ENCODE data around the gene SOWAHC. TPM values are rescaled to one million over a fixed set of nuclear protein-coding genes. Genes with fewer than 3 reads are reported as not detected.

The SOWAHC gene
- total RNA-seq, 1 experiment from 2014 or later = 18.9 TPM

GRCh38 chr2:109595644-109596043 is 18.5 kb upstream of the SOWAHC start:
- DNase-seq = no peak
- Mint-ChIP-seq H3K4me1 (ENCODE audit: low read depth, unreplicated experiment) (peaks cover 10% of the 10 kb centered on the region), H3K9me3 (ENCODE audit: low read depth, unreplicated experiment) (no peaks in the 10 kb centered on the region), H3K27me3 (ENCODE audit: unreplicated experiment) (no peaks in the 10 kb centered on the region), H3K36me3 (ENCODE audit: insufficient read depth, unreplicated experiment) (peaks cover 10% of the 10 kb centered on the region), H3K27ac (ENCODE audit: unreplicated experiment) (no peak overlapping the region), H3K4me3 (ENCODE audit: low read depth, unreplicated experiment) (no peak overlapping the region)
- intact Hi-C loops (cut with micrococcal nuclease; ENCODE audit: unreplicated experiment) = no loop called here
- CTCF ChIA-PET = no interaction called here
- no peak for TF ChIP-seq CTCF (IDR thresholded peaks at IDR 0.05; ENCODE audit: unreplicated experiment)
- no TSS peak for BruUV-seq (replicated peaks)

- no peak for DNase-seq
- Mint-ChIP-seq H3K9me3 (ENCODE audit: low read depth, unreplicated experiment) (no peaks in the 10 kb centered on the region), H3K27me3 (ENCODE audit: unreplicated experiment) (no peaks in the 10 kb centered on the region), H3K36me3 (ENCODE audit: insufficient read depth, unreplicated experiment) (peaks cover 11% of the 10 kb centered on the region), H3K4me1 (ENCODE audit: low read depth, unreplicated experiment) (no peaks in the 10 kb centered on the region), H3K4me3 (ENCODE audit: low read depth, unreplicated experiment) (no peak overlapping the region), H3K27ac (ENCODE audit: unreplicated experiment) (no peak overlapping the region)
- TF ChIP-seq CTCF (IDR thresholded peaks at IDR 0.05; ENCODE audit: unreplicated experiment) = no peak
- intact Hi-C loops (cut with micrococcal nuclease; ENCODE audit: unreplicated experiment) = no loop called here
- CTCF ChIA-PET = interaction anchor here (0.6 to 1.0 kb wide), 2 partner anchors 49 to 66 kb away, joined by 3 to 4 read pairs; no protein-coding TSS in a partner anchor
- no TSS peak for BruUV-seq (replicated peaks)
These were observed 16.9 kb upstream of the SOWAHC start for GRCh38 chr2:109597283-109597682.

GRCh38 chr2:109601783-109602182 is 12.4 kb upstream of the SOWAHC start:
- H3K4me3 Mint-ChIP-seq (ENCODE audit: low read depth, unreplicated experiment) = no peak overlapping the region
- intact Hi-C loops (cut with micrococcal nuclease; ENCODE audit: unreplicated experiment) = no loop called here
- H3K27me3 Mint-ChIP-seq (ENCODE audit: unreplicated experiment) = no peaks in the 10 kb centered on the region
- peaks cover 7% of the 10 kb centered on the region for H3K4me1 Mint-ChIP-seq (ENCODE audit: low read depth, unreplicated experiment)
- H3K27ac Mint-ChIP-seq (ENCODE audit: unreplicated experiment) = no peak overlapping the region
- no peaks in the 10 kb centered on the region for H3K9me3 Mint-ChIP-seq (ENCODE audit: low read depth, unreplicated experiment)
- CTCF ChIA-PET = interaction anchor here (0.9 kb wide), 1 partner anchor 8 kb away, joined by 6 read pairs; no protein-coding TSS in a partner anchor
- no peak for TF ChIP-seq CTCF (IDR thresholded peaks at IDR 0.05; ENCODE audit: unreplicated experiment)
- no TSS peak for BruUV-seq (replicated peaks)
- H3K36me3 Mint-ChIP-seq (ENCODE audit: insufficient read depth, unreplicated experiment) = peaks cover 17% of the 10 kb centered on the region
- DNase-seq = no peak

GRCh38 chr2:109602617-109603188 is 11.5 kb upstream of the SOWAHC start:
- Mint-ChIP-seq H3K4me3 (ENCODE audit: low read depth, unreplicated experiment) (no peak overlapping the region), H3K9me3 (ENCODE audit: low read depth, unreplicated experiment) (no peaks in the 10 kb centered on the region), H3K27me3 (ENCODE audit: unreplicated experiment) (no peaks in the 10 kb centered on the region), H3K36me3 (ENCODE audit: insufficient read depth, unreplicated experiment) (peaks cover 17% of the 10 kb centered on the region), H3K4me1 (ENCODE audit: low read depth, unreplicated experiment) (peaks cover 13% of the 10 kb centered on the region), H3K27ac (ENCODE audit: unreplicated experiment) (no peak overlapping the region)
- no peak for DNase-seq
- CTCF ChIA-PET = interaction anchor here (0.7 to 0.9 kb wide), 2 partner anchors 7 to 77 kb away, joined by 3 to 6 read pairs; no protein-coding TSS in a partner anchor
- intact Hi-C loops (cut with micrococcal nuclease; ENCODE audit: unreplicated experiment) = no loop called here
- BruUV-seq (replicated peaks) = no TSS peak
- TF ChIP-seq CTCF (IDR thresholded peaks at IDR 0.05; ENCODE audit: unreplicated experiment) = no peak
